Measurements from ENCODE around the gene GPR108. TPM values are rescaled to one million over a fixed set of nuclear protein-coding genes. Genes with fewer than 3 reads are reported as not detected.

The GPR108 gene
- total and polyA plus RNA-seq, 2 of the 13 experiments (the other 11 are each of a cell fraction or from before 2014, with no cell fraction given), result 36.4 to 63.0 TPM

DNA sequence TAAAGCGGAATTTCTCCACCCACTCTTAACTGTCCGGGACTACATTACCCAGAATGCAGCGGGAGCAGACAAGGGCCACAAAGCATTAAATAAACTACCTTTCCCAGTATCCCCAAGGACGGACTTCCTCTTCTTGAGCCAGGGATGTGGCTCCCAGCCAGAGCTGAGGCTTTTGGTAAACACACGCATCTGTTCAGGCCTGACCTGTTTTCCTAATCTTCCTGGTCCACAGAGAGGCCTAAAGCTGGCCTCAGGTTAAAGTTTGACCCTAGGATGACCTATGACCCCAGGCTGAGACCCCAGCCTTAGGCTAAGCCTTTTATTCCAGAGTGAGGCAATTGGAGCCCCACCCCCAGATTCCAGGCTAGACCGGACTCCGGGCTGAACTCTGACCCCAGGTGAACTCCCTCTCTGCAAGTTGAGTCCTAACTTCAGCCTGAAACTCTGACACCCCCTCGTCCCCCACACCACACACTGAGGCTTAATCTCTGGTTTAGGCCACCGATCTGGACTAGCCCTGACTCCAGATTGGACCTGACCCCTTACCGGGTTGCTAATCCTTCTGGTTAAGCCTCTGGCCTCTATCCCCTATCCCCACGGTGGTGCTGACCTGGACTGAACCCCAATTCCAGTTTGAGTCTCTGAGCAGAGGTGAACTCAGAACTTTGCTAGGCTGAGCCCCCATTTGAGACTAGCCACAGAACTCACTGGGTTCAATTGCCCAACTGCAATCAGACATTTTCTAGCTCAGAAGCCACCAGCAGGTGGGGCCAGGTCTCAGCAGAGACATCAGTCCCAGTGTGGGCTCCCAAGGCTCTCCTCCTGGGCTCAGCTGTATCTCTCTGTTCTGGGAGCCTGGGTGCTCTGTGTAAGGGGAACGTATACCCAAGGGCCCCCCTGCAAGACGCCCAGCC is 750 bp upstream of the GPR108 start (continued):
- TF ChIP-seq ONECUT2 (CRISPR knock-in tag; IDR thresholded peaks at IDR 0.05) (no peak), BHLHE40 (IDR thresholded peaks at IDR 0.05; ENCODE audit: low read length) (no peak), RBM22 (optimal IDR thresholded peaks at IDR 0.05; ENCODE audit: low read length) (no peak), CHD4 (IDR thresholded peaks at IDR 0.05; ENCODE audit: borderline replicate concordance, low read length) (peak; percentile 82), KLF9 (CRISPR knock-in tag; IDR thresholded peaks at IDR 0.05; ENCODE audit: low read depth) (no peak), MTA1 (CRISPR knock-in tag; IDR thresholded peaks at IDR 0.05; ENCODE audit: borderline replicate concordance) (0 out of 2 replicates have a peak, but pooled peaks have one; percentile 18), MXI1 (IDR thresholded peaks at IDR 0.05; ENCODE audit: borderline replicate concordance, low read depth, low read length) (no peak; the same call in 2 of the 3 replicates), ZNF747 (CRISPR knock-in tag; IDR thresholded peaks at IDR 0.05; ENCODE audit: borderline replicate concordance) (no peak), ZNF317 (CRISPR knock-in tag; IDR thresholded peaks at IDR 0.05) (no peak; the same call in 1 of the 2 replicates), GPN1 (CRISPR knock-in tag; IDR thresholded peaks at IDR 0.05; ENCODE audit: borderline replicate concordance) (no peak), HES4 (CRISPR knock-in tag; IDR thresholded peaks at IDR 0.05; ENCODE audit: borderline replicate concordance) (no peak), ZNF10 (CRISPR knock-in tag; IDR thresholded peaks at IDR 0.05; ENCODE audit: borderline replicate concordance, low read depth) (no peak), ZNF841 (CRISPR knock-in tag; IDR thresholded peaks at IDR 0.05; ENCODE audit: borderline replicate concordance) (no peak), KMT2B (CRISPR knock-in tag; IDR thresholded peaks at IDR 0.05) (no peak)
- TF ChIP-seq, protein P1, sequence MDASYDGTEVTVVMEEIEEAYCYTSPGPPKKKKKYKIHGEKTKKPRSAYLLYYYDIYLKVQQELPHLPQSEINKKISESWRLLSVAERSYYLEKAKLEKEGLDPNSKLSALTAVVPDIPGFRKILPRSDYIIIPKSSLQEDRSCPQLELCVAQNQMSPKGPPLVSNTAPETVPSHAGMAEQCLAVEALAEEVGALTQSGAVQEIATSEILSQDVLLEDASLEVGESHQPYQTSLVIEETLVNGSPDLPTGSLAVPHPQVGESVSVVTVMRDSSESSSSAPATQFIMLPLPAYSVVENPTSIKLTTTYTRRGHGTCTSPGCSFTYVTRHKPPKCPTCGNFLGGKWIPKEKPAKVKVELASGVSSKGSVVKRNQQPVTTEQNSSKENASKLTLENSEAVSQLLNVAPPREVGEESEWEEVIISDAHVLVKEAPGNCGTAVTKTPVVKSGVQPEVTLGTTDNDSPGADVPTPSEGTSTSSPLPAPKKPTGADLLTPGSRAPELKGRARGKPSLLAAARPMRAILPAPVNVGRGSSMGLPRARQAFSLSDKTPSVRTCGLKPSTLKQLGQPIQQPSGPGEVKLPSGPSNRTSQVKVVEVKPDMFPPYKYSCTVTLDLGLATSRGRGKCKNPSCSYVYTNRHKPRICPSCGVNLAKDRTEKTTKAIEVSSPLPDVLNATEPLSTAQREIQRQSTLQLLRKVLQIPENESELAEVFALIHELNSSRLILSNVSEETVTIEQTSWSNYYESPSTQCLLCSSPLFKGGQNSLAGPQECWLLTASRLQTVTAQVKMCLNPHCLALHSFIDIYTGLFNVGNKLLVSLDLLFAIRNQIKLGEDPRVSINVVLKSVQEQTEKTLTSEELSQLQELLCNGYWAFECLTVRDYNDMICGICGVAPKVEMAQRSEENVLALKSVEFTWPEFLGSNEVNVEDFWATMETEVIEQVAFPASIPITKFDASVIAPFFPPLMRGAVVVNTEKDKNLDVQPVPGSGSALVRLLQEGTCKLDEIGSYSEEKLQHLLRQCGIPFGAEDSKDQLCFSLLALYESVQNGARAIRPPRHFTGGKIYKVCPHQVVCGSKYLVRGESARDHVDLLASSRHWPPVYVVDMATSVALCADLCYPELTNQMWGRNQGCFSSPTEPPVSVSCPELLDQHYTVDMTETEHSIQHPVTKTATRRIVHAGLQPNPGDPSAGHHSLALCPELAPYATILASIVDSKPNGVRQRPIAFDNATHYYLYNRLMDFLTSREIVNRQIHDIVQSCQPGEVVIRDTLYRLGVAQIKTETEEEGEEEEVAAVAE (CRISPR knock-in tag; IDR thresholded peaks at IDR 0.05; ENCODE audit: borderline replicate concordance), result 0 out of 2 replicates have a peak, but pooled peaks have one; percentile 17
- TF ChIP-seq, protein P2, sequence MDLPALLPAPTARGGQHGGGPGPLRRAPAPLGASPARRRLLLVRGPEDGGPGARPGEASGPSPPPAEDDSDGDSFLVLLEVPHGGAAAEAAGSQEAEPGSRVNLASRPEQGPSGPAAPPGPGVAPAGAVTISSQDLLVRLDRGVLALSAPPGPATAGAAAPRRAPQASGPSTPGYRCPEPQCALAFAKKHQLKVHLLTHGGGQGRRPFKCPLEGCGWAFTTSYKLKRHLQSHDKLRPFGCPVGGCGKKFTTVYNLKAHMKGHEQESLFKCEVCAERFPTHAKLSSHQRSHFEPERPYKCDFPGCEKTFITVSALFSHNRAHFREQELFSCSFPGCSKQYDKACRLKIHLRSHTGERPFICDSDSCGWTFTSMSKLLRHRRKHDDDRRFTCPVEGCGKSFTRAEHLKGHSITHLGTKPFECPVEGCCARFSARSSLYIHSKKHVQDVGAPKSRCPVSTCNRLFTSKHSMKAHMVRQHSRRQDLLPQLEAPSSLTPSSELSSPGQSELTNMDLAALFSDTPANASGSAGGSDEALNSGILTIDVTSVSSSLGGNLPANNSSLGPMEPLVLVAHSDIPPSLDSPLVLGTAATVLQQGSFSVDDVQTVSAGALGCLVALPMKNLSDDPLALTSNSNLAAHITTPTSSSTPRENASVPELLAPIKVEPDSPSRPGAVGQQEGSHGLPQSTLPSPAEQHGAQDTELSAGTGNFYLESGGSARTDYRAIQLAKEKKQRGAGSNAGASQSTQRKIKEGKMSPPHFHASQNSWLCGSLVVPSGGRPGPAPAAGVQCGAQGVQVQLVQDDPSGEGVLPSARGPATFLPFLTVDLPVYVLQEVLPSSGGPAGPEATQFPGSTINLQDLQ (CRISPR knock-in tag; IDR thresholded peaks at IDR 0.05), result no peak
